IMR-90 (cell line): ENCODE data around the gene LRSAM1. TPM values are rescaled to one million over a fixed set of nuclear protein-coding genes. Genes with fewer than 3 reads are reported as not detected.
A peak's percentile ranks its signal among the peaks of the same experiment; 100 is the strongest.

Experiments
- ATAC-seq: fragments of 200-7000 bp; cut with Tn5 transposase; 2 replicates; pipeline ENCODE4 v1.9.1; 2020; ENCODE audit warnings: low read depth, mild to moderate bottlenecking, moderate library complexity
- BruUV-seq: library from RNA; stranded (reverse); fragments of 400-500 nt; replicated peaks from 2 replicates; lab custom pipeline; 2021; lab: Mats Ljungman, UMichigan
- CTCF ChIA-PET: fragments of 300-600 bp; formaldehyde crosslinking; extraction: SDS; loops from one replicate; lab custom pipeline; 2021; ENCODE audit warnings: antibody characterized with exemption; lab: Yijun Ruan, JAX
- POLR2A ChIA-PET: fragments of 300-600 bp; sonication (Branson Sonifier 250); formaldehyde crosslinking; loops from one replicate; lab custom pipeline; 2022; ENCODE audit warnings: antibody characterized with exemption; ENCODE audit not compliant: unreplicated experiment; lab: Charles Lee
- DNase-seq: peaks from one replicate; pipeline ENCODE4 v3.0.0; 2013
- H2AFZ ChIP-seq: replicated peaks from 2 replicates; pipeline ENCODE3; 2013; ENCODE audit warnings: low read length, mild to moderate bottlenecking; ENCODE audit not compliant: poor library complexity
- H2AK5ac ChIP-seq: 2 replicates; pipeline ENCODE4 v1.6.1; 2013; ENCODE audit warnings: low read depth, low read length, inconsistent platforms
- H2AK9ac ChIP-seq: replicated peaks from 2 replicates; pipeline ENCODE3; 2013; ENCODE audit warnings: mild to moderate bottlenecking, low read depth, low read length, moderate library complexity; ENCODE audit not compliant: poor library complexity
- H2BK120ac ChIP-seq: 2 replicates; pipeline ENCODE4 v1.6.1; 2013; ENCODE audit warnings: low read depth, low read length, inconsistent platforms
- H2BK15ac ChIP-seq: 3 replicates; pipeline ENCODE4 v1.6.1; 2013; ENCODE audit warnings: low read depth, low read length, inconsistent platforms
- H2BK20ac ChIP-seq: 2 replicates; pipeline ENCODE4 v1.6.1; 2013; ENCODE audit warnings: low read depth, mild to moderate bottlenecking, inconsistent platforms, low read length, moderate library complexity
- H2BK5ac ChIP-seq: 2 replicates; pipeline ENCODE4 v1.6.1; 2013; ENCODE audit warnings: mild to moderate bottlenecking, low read depth, low read length, inconsistent platforms; ENCODE audit not compliant: poor library complexity, severe bottlenecking
- H3K14ac ChIP-seq: replicated peaks from 2 replicates; pipeline ENCODE4 v1.6.1; 2013; ENCODE audit warnings: low read depth, low read length, inconsistent platforms
- H3K18ac ChIP-seq: 2 replicates; pipeline ENCODE4 v1.6.1; 2013; ENCODE audit warnings: low read depth, low read length, control low read depth
- H3K23ac ChIP-seq: 2 replicates; pipeline ENCODE4 v1.6.1; 2013; ENCODE audit warnings: low read depth, low read length, inconsistent platforms
- H3K27ac ChIP-seq: 2 replicates; pipeline ENCODE4 v1.5.1; 2013; ENCODE audit warnings: mild to moderate bottlenecking, control low read depth, low read length; ENCODE audit not compliant: insufficient read depth
- H3K27me3 ChIP-seq: 2 replicates; pipeline ENCODE4 v1.6.1; 2013; ENCODE audit warnings: low read length; ENCODE audit not compliant: control insufficient read depth, insufficient read depth
- H3K36me3 ChIP-seq: 2 replicates; pipeline ENCODE4 v1.6.1; 2013; ENCODE audit warnings: low read length, mixed read lengths; ENCODE audit not compliant: control insufficient read depth, insufficient read depth
- H3K4ac ChIP-seq: 2 replicates; pipeline ENCODE4 v1.6.1; 2013; ENCODE audit warnings: low read depth, low read length, inconsistent platforms
- H3K4me1 ChIP-seq: 2 replicates; pipeline ENCODE4 v1.6.1; 2013; ENCODE audit warnings: low read length, mixed read lengths; ENCODE audit not compliant: control insufficient read depth, insufficient read depth
- H3K4me2 ChIP-seq: 2 replicates; pipeline ENCODE4 v1.6.1; 2013; ENCODE audit warnings: low read depth, mild to moderate bottlenecking, control low read depth, low read length, moderate library complexity
- H3K4me3 ChIP-seq: 2 replicates; pipeline ENCODE4 v1.5.1; 2013; ENCODE audit warnings: low read depth, mild to moderate bottlenecking, control low read depth, low read length, moderate library complexity; ENCODE audit not compliant: insufficient read depth
- H3K56ac ChIP-seq: 2 replicates; pipeline ENCODE4 v1.6.1; 2013; ENCODE audit warnings: low read length, inconsistent platforms; ENCODE audit not compliant: insufficient read depth; ENCODE audit errors: extremely low read depth
- H3K79me1 ChIP-seq, 2 experiments: 2 replicates each; pipeline ENCODE4 v1.6.1; 2013; ENCODE audit warnings: low read length in 2 of 2, inconsistent platforms in 1 of 2, low read depth in 1 of 2
- H3K9ac ChIP-seq: 2 replicates; pipeline ENCODE4 v1.6.1; 2013; ENCODE audit warnings: low read depth, low read length, control low read depth
- H3K9me1 ChIP-seq: 2 replicates; pipeline ENCODE4 v1.6.1; 2013; ENCODE audit warnings: low read length, inconsistent platforms; ENCODE audit not compliant: insufficient read depth
- H3K9me3 ChIP-seq: 2 replicates; pipeline ENCODE4 v1.6.1; 2013; ENCODE audit warnings: low read length; ENCODE audit not compliant: control insufficient read depth, insufficient read depth
- H4K20me1 ChIP-seq: 2 replicates; pipeline ENCODE4 v1.6.1; 2013; ENCODE audit warnings: low read length, inconsistent platforms; ENCODE audit not compliant: insufficient read depth
- H4K5ac ChIP-seq: 2 replicates; pipeline ENCODE4 v1.6.1; 2013; ENCODE audit warnings: mild to moderate bottlenecking, low read depth, low read length, control low read depth
- H4K8ac ChIP-seq, 2 experiments: 2 replicates each; pipeline ENCODE4 v1.6.1; 2013; ENCODE audit warnings: low read depth in 2 of 2, low read length in 2 of 2, control low read depth in 1 of 2, inconsistent platforms in 1 of 2
- H4K91ac ChIP-seq: 2 replicates; pipeline ENCODE4 v1.6.1; 2013; ENCODE audit warnings: low read depth, low read length, inconsistent platforms; ENCODE audit not compliant: insufficient read depth
- MAZ ChIP-seq: IDR thresholded peaks from 2 replicates; pipeline ENCODE4 v1.6.1; 2012; ENCODE audit warnings: low read depth, mild to moderate bottlenecking, low read length, improper control_type of control experiment, moderate library complexity, borderline replicate concordance
- POLR2A ChIP-seq: IDR thresholded peaks from 2 replicates; pipeline ENCODE4 v1.6.1; 2012; ENCODE audit warnings: mild to moderate bottlenecking, low read depth, low read length
- USF2 ChIP-seq: fragments of 150-350 bp; IDR thresholded peaks from 2 replicates; pipeline ENCODE4 v1.6.1; 2017; ENCODE audit warnings: mild to moderate bottlenecking, antibody characterized with exemption, low read length, low read depth
- WGBS, 2 experiments: methylation state at CpG; one replicate each; pipeline versions ENCODE4 v1.1.5 to v1.1.7; 2013; ENCODE audit warnings: missing lambda C conversion rate in 2 of 2; ENCODE audit not compliant: insufficient read length in 1 of 2; ENCODE audit errors: extremely low coverage in 2 of 2; 5-methylcytosine and 5-hydroxymethylcytosine counted together
- dilution Hi-C: fragments of 300-500 bp; cut with HindIII; formaldehyde crosslinking; loops from one replicate; pipeline ENCODE4 v1.14.3; 2018; ENCODE audit warnings: low sequenced_read_pairs; ENCODE audit not compliant: unreplicated experiment
- in situ Hi-C: fragments of 300-500 bp; cut with MboI; formaldehyde crosslinking; loops from 3 replicates; pipeline ENCODE4 v1.14.3; 2019; ENCODE audit warnings: low sequenced_read_pairs, inconsistent platforms, mixed read lengths
- intact Hi-C: fragments of 100-400 bp; cut with micrococcal nuclease; formaldehyde crosslinking; loops from 2 replicates; pipeline ENCODE4 v1.10.0; 2022
- polyA plus RNA-seq, 3 experiments: library from polyadenylated mRNA; depleted of rRNA; stranded (reverse); fragments of >200 nt; gene quantifications; 2 replicates each; pipeline ENCODE4 v1.2.3, GENCODE V29; 2012; ENCODE audit warnings: low replicate concordance in 1 of 3
- total RNA-seq: library from RNA; depleted of rRNA; stranded (reverse); fragments of >200 nt; gene quantifications from 2 replicates; pipeline ENCODE4 v1.2.3, GENCODE V29; 2012

LRSAM1 gene
- total and polyA plus RNA-seq, 2 of the 4 experiments (the other 2 are of a cell fraction), result 3.0 to 9.3 TPM

GRCh38 chr9:127520941-127521918, 69.9 kb downstream of the LRSAM1 start:
- peak; percentile 33 for ATAC-seq
- BruUV-seq, result no TSS peak
- peak; percentile 83 for DNase-seq

More at GRCh38 chr9:127520941-127521918, 69.9 kb downstream of the LRSAM1 start:
- Histone ChIP-seq H3K79me1 (peaks cover 46 to 86% of the 10 kb centered on the region in 2 experiments), H4K20me1 (peaks cover 14% of the 10 kb centered on the region), H4K5ac (peak overlapping the region; percentile 60), H3K27me3 (no peaks in the 10 kb centered on the region), H3K4me3 (no peak overlapping the region), H3K14ac (peak overlapping the region; percentile 86), H3K4ac (peak overlapping the region; percentile 100), H2BK120ac (peak overlapping the region; percentile 99), H4K91ac (peak overlapping the region; percentile 98), H3K23ac (peak overlapping the region; percentile 88), H3K36me3 (peaks cover 74% of the 10 kb centered on the region), H3K4me1 (peaks cover 48% of the 10 kb centered on the region), H2AK9ac (peak overlapping the region; percentile 99), H3K56ac (peak overlapping the region; percentile 74), H2AK5ac (peak overlapping the region; percentile 99), H2BK15ac (peak overlapping the region; percentile 78; the same call in 2 of the 3 replicates), H2BK20ac (peak overlapping the region; percentile 93), H3K9ac (peak overlapping the region; percentile 59), H3K9me3 (peaks cover 6% of the 10 kb centered on the region), H3K27ac (peak overlapping the region; percentile 96), H2AFZ (peak overlapping the region; percentile 76), H3K4me2 (peak overlapping the region; percentile 6; the same call in 1 of the 2 replicates), H3K18ac (peak overlapping the region; percentile 84), H2BK5ac (peak overlapping the region; percentile 99), H3K9me1 (peaks cover 29% of the 10 kb centered on the region), H4K8ac (peak overlapping the region; percentile 90 to 92)
- 0% methylated on average over 5 of the region's 20 CpGs; no CpG with 5 or more reads in 1 of the 2 experiments for WGBS, 2 experiments
- in situ Hi-C loops, result loop anchor here (5.0 kb wide), 1 partner anchor 51 kb away; no protein-coding TSS in a partner anchor
- POLR2A ChIA-PET, result interaction anchor here (0.6 to 2.0 kb wide), 4 partner anchors 41 to 213 kb away, joined by 3 to 19 read pairs (median 6); no protein-coding TSS in a partner anchor
- TF ChIP-seq MAZ, result peak; percentile 63; the same call in 1 of the 2 replicates
- TF ChIP-seq USF2, result no peak
- no peak for TF ChIP-seq POLR2A
- CTCF ChIA-PET, result no interaction called here
- dilution Hi-C loops, result no loop called here
- intact Hi-C loops, result loop anchor here (2.0 kb wide), 2 partner anchors 42 to 58 kb away; no protein-coding TSS in a partner anchor
